Measurements from ENCODE around the gene PTCH2. TPM values are rescaled to one million over a fixed set of nuclear protein-coding genes. Genes with fewer than 3 reads are reported as not detected.
A peak's percentile ranks its signal among the peaks of the same experiment; 100 is the strongest.

The PTCH2 gene
- total RNA-seq, 1 experiment from 2014 or later = 0.79 TPM

GRCh38 chr1:44785029-44785380 lies 58.0 kb downstream of the PTCH2 start:
- Histone ChIP-seq H3K23me2 (ENCODE audit: insufficient read length, low read depth, low read length, poor library complexity, severe bottlenecking) (peaks cover 9% of the 10 kb centered on the region), H2AK5ac (ENCODE audit: insufficient read length, low read length) (no peak overlapping the region), H3K4me2 (ENCODE audit: insufficient read depth, insufficient read length, low read length) (peak overlapping the region; percentile 59), H2AFZ (ENCODE audit: low read length) (no peak overlapping the region), H4K20me1 (ENCODE audit: control insufficient read depth, insufficient read depth, insufficient read length) (no peaks in the 10 kb centered on the region), H2BK12ac (ENCODE audit: insufficient read length, low read depth, low read length) (no peak overlapping the region), H2BK20ac (ENCODE audit: low read depth, low read length, poor library complexity, severe bottlenecking) (no peak overlapping the region), H3K4ac (ENCODE audit: low read depth, low read length) (no peak overlapping the region), H3K18ac (ENCODE audit: insufficient read length, low read depth, low read length) (no peak overlapping the region), H3K27me3 (ENCODE audit: insufficient read depth, low read length) (no peaks in the 10 kb centered on the region), H4K91ac (ENCODE audit: insufficient read length, low read depth, low read length) (no peak overlapping the region), H3K27ac (ENCODE audit: insufficient read length, low read depth, low read length) (no peak overlapping the region), H3K9ac (ENCODE audit: extremely low read depth, insufficient read length, low read length) (no peak overlapping the region), H3K14ac (ENCODE audit: insufficient read depth, low read length) (no peak overlapping the region), H3K9me3 (ENCODE audit: control insufficient read depth, low read depth, low read length) (no peaks in the 10 kb centered on the region), H2BK120ac (ENCODE audit: low read depth, low read length, poor library complexity, severe bottlenecking) (no peak overlapping the region), H4K8ac (replicated peaks; ENCODE audit: insufficient read length, low read depth, low read length) (no peak overlapping the region), H3K79me2 (ENCODE audit: insufficient read depth, low read length) (no peaks in the 10 kb centered on the region), H2BK5ac (ENCODE audit: insufficient read length, low read length) (no peak overlapping the region), H3K56ac (ENCODE audit: insufficient read length, low read depth, low read length) (no peak overlapping the region), H4K5ac (ENCODE audit: insufficient read length, low read depth, low read length) (no peak overlapping the region), H3K4me1 (ENCODE audit: insufficient read depth, low read length) (no peaks in the 10 kb centered on the region), H3K23ac (ENCODE audit: insufficient read length, low read depth, low read length) (no peak overlapping the region), H2BK15ac (ENCODE audit: low read depth, low read length) (no peak overlapping the region), H3K79me1 (ENCODE audit: insufficient read depth, low read depth, low read length, poor library complexity, severe bottlenecking) (no peaks in the 10 kb centered on the region), H3T11ph (ENCODE audit: low read length) (no peak overlapping the region)
- Mint-ChIP-seq H3K4me3 (peak overlapping the region; percentile 48 to 62; a peak in 3 of 5 replicates), H3K27me3 (ENCODE audit: low read depth) (peaks cover 12% of the 10 kb centered on the region), H3K4me1 (peaks cover 25 to 34% of the 10 kb centered on the region in 2 experiments), H3K27ac (no peak overlapping the region), H3K36me3 (ENCODE audit: insufficient read depth in 1 of 3, low read depth in 3 of 3) (peaks cover 0 to 24% (median 9%) of the 10 kb centered on the region in 3 experiments), H3K9me3 (no peaks in the 10 kb centered on the region; a peak in 1 of 5 replicates)
- TF ChIP-seq CTCF (conservative IDR thresholded peaks at IDR 0.05) = 0 out of 3 replicates have a peak, but pooled peaks have one; percentile 16
- no peak for DNase-seq
- WGBS (ENCODE audit: extremely low coverage, insufficient read length, low lambda C conversion rate) = no CpG with 5 or more reads among the region's 6 CpGs
